ENCODE measurements around the gene NCAPG2.

The NCAPG2 gene

GRCh38 chr7:158684329-158684728, 20.3 kb downstream of the NCAPG2 start:
- H3K36me3 ChIP-seq (ENCODE audit: insufficient read depth, low read length): peaks cover 75% of the 10 kb centered on the region; the same call in 1 of the 2 replicates
- no peak overlapping the region for H3K4me3 ChIP-seq (ENCODE audit: low read length, poor library complexity, severe bottlenecking)
- H3F3A ChIP-seq (ENCODE audit: low read depth): no peaks in the 10 kb centered on the region
- no peaks in the 10 kb centered on the region for H3K27me3 ChIP-seq (ENCODE audit: insufficient read depth, low read length, poor library complexity, severe bottlenecking)
- no peaks in the 10 kb centered on the region for H4K20me1 ChIP-seq (ENCODE audit: insufficient read depth, low read length, poor library complexity, severe bottlenecking)
- H3K9me3 ChIP-seq (ENCODE audit: insufficient read depth, low read depth, low read length): no peaks in the 10 kb centered on the region
- no peaks in the 10 kb centered on the region for H3K79me2 ChIP-seq (ENCODE audit: insufficient read depth, low read length)
- no peak overlapping the region for H3K4me2 ChIP-seq (ENCODE audit: low read depth, low read length, poor library complexity, severe bottlenecking)
- TF ChIP-seq EZH2phosphoT487 (IDR thresholded peaks at IDR 0.05; ENCODE audit: borderline replicate concordance): no peak
- TF ChIP-seq CTCF (conservative IDR thresholded peaks at IDR 0.05; ENCODE audit: low read length): no peak
- no peaks in the 10 kb centered on the region for H3K9me2 ChIP-seq (replicated peaks; ENCODE audit: low read depth, low read length)
- H3K9ac ChIP-seq (ENCODE audit: low read depth, low read length, poor library complexity, severe bottlenecking): no peak overlapping the region
- no peak overlapping the region for H2AFZ ChIP-seq (ENCODE audit: low read length)
- peaks cover 4% of the 10 kb centered on the region for H3K4me1 ChIP-seq (ENCODE audit: insufficient read depth, low read length, poor library complexity, severe bottlenecking)

- Histone ChIP-seq H3K79me2 (ENCODE audit: insufficient read depth, low read length) (no peaks in the 10 kb centered on the region), H3K4me3 (ENCODE audit: low read length, poor library complexity, severe bottlenecking) (no peak overlapping the region), H3K27me3 (ENCODE audit: insufficient read depth, low read length, poor library complexity, severe bottlenecking) (no peaks in the 10 kb centered on the region), H3K36me3 (ENCODE audit: insufficient read depth, low read length) (peaks cover 74% of the 10 kb centered on the region), H3K9me2 (replicated peaks; ENCODE audit: low read depth, low read length) (no peaks in the 10 kb centered on the region), H3K4me1 (ENCODE audit: insufficient read depth, low read length, poor library complexity, severe bottlenecking) (peaks cover 4% of the 10 kb centered on the region), H2AFZ (ENCODE audit: low read length) (no peak overlapping the region), H3F3A (ENCODE audit: low read depth) (no peaks in the 10 kb centered on the region), H3K9me3 (ENCODE audit: insufficient read depth, low read depth, low read length) (no peaks in the 10 kb centered on the region), H3K4me2 (ENCODE audit: low read depth, low read length, poor library complexity, severe bottlenecking) (no peak overlapping the region), H4K20me1 (ENCODE audit: insufficient read depth, low read length, poor library complexity, severe bottlenecking) (no peaks in the 10 kb centered on the region), H3K9ac (ENCODE audit: low read depth, low read length, poor library complexity, severe bottlenecking) (no peak overlapping the region)
- TF ChIP-seq CTCF (conservative IDR thresholded peaks at IDR 0.05; ENCODE audit: low read length) (no peak), EZH2phosphoT487 (IDR thresholded peaks at IDR 0.05; ENCODE audit: borderline replicate concordance) (no peak)
Observed at GRCh38 chr7:158683541-158683940, 21.1 kb downstream of the NCAPG2 start.

GRCh38 chr7:158682456-158682855, 22.1 kb downstream of the NCAPG2 start:
- no peaks in the 10 kb centered on the region for H4K20me1 ChIP-seq (ENCODE audit: insufficient read depth, low read length, poor library complexity, severe bottlenecking)
- TF ChIP-seq EZH2phosphoT487 (IDR thresholded peaks at IDR 0.05; ENCODE audit: borderline replicate concordance) (no peak), CTCF (conservative IDR thresholded peaks at IDR 0.05; ENCODE audit: low read length) (no peak)
- no peaks in the 10 kb centered on the region for H3F3A ChIP-seq (ENCODE audit: low read depth)
- no peaks in the 10 kb centered on the region for H3K9me2 ChIP-seq (replicated peaks; ENCODE audit: low read depth, low read length)
- no peak overlapping the region for H2AFZ ChIP-seq (ENCODE audit: low read length)
- no peaks in the 10 kb centered on the region for H3K79me2 ChIP-seq (ENCODE audit: insufficient read depth, low read length)
- H3K27me3 ChIP-seq (ENCODE audit: insufficient read depth, low read length, poor library complexity, severe bottlenecking): no peaks in the 10 kb centered on the region
- H3K4me1 ChIP-seq (ENCODE audit: insufficient read depth, low read length, poor library complexity, severe bottlenecking): peaks cover 11% of the 10 kb centered on the region
- no peaks in the 10 kb centered on the region for H3K9me3 ChIP-seq (ENCODE audit: insufficient read depth, low read depth, low read length)
- H3K4me2 ChIP-seq (ENCODE audit: low read depth, low read length, poor library complexity, severe bottlenecking): no peak overlapping the region
- no peak overlapping the region for H3K9ac ChIP-seq (ENCODE audit: low read depth, low read length, poor library complexity, severe bottlenecking)
- no peak overlapping the region for H3K4me3 ChIP-seq (ENCODE audit: low read length, poor library complexity, severe bottlenecking)
- peaks cover 63% of the 10 kb centered on the region for H3K36me3 ChIP-seq (ENCODE audit: insufficient read depth, low read length)

Measured in Loucy (cell line).